Transverse colon (tissue), 4 donors: ENCODE results near the gene TSC22D3. TPM values are rescaled to one million over a fixed set of nuclear protein-coding genes. Genes with fewer than 3 reads are reported as not detected.
"Not testable (repeated sequence)": the region's sequence is repeated elsewhere in the genome, so short reads cannot be mapped to it uniquely, and the experiment has no call there.

Experiments used
- DNase-seq: peaks from one replicate; pipeline ENCODE4 v3.0.0-alpha.2; 2019
- H3K27ac ChIP-seq, 4 donors: fragments of 200-600 bp; sonication (generic); 2 replicates each; pipeline ENCODE4 v1.5.1; 2016 to 2018; ENCODE audit warnings: inconsistent platforms in 4 of 4
- H3K27me3 ChIP-seq: fragments of 200-600 bp; sonication (generic); 2 replicates; pipeline ENCODE4 v1.5.1; 2017; ENCODE audit warnings: inconsistent platforms
- H3K36me3 ChIP-seq, 4 donors: fragments of 200-600 bp; sonication (generic); 2 replicates each; pipeline ENCODE4 v1.5.1; 2017 to 2019; ENCODE audit warnings: inconsistent platforms in 4 of 4
- H3K4me1 ChIP-seq, 4 donors: fragments of 200-600 bp; sonication (generic); 2 replicates each; pipeline ENCODE4 v1.5.1; 2017 to 2020; ENCODE audit warnings: inconsistent platforms in 4 of 4
- H3K4me3 ChIP-seq, 4 donors: fragments of 200-600 bp; sonication (generic); 1 replicate in 1 of 4; 2 replicates in 3 of 4; pipeline versions ENCODE4 v1.5.1 to v1.6.1; 2017 to 2019; ENCODE audit warnings: inconsistent platforms in 4 of 4
- H3K9me3 ChIP-seq, 2 donors: fragments of 200-600 bp; sonication (generic); 2 replicates each; pipeline ENCODE4 v1.5.1; 2017 to 2019; ENCODE audit warnings: inconsistent platforms in 2 of 2
- CTCF ChIP-seq, 5 experiments: fragments of 200-600 bp in 3 of 5; fragments of 450-650 bp in 2 of 5; sonication (generic) in 3 of 5; IDR thresholded peaks; 1 replicate in 2 of 5; 2 replicates in 3 of 5; pipeline ENCODE4 v1.5.1; 2016 to 2017; ENCODE audit warnings: antibody characterized with exemption in 5 of 5, inconsistent platforms in 3 of 5, mild to moderate bottlenecking in 2 of 5, moderate library complexity in 1 of 5
- EP300 ChIP-seq: sonication (generic); formaldehyde crosslinking; IDR thresholded peaks from one replicate; pipeline ENCODE4 v1.6.1; 2017; ENCODE audit warnings: antibody characterized with exemption, low read depth
- POLR2A ChIP-seq: fragments of 450-650 bp; IDR thresholded peaks from one replicate; pipeline ENCODE4 v1.6.1; 2016; ENCODE audit warnings: antibody characterized with exemption, mild to moderate bottlenecking, moderate library complexity
- POLR2AphosphoS5 ChIP-seq, 3 donors: sonication (generic); formaldehyde crosslinking; IDR thresholded peaks; one replicate each; pipeline ENCODE4 v1.6.1; 2016; ENCODE audit warnings: antibody characterized with exemption in 3 of 3
- WGBS, 2 donors: methylation state at CpG; one replicate each; pipeline ENCODE4 v1.1.5; 2018; ENCODE audit warnings: low coverage in 1 of 2; 5-methylcytosine and 5-hydroxymethylcytosine counted together
- in situ Hi-C, 4 donors: fragments of 200-750 bp; cut with MboI; loops; one replicate each; pipeline versions ENCODE4 v1.15.0 to v1.15.1; 2017; ENCODE audit warnings: low sequenced_read_pairs in 3 of 4, low pct_ligation_motif_present in 1 of 4, low pct_unique_long_range_greater_than_20kb in 1 of 4
- intact Hi-C: fragments of 100-400 bp; cut with DNase I; formaldehyde crosslinking; loops from one replicate; pipeline ENCODE4 v1.15.1; 2023; ENCODE audit warnings: low total_unique reads
- total RNA-seq, 4 donors: library from RNA; depleted of rRNA; stranded (reverse); fragments of >200 nt; gene quantifications; one replicate each; pipeline ENCODE4 v1.1.0, GENCODE V29; 2016

TSC22D3 gene
- total RNA-seq, 4 donors from 2014 or later, result 146 to 349 (median 202) TPM

DNA sequence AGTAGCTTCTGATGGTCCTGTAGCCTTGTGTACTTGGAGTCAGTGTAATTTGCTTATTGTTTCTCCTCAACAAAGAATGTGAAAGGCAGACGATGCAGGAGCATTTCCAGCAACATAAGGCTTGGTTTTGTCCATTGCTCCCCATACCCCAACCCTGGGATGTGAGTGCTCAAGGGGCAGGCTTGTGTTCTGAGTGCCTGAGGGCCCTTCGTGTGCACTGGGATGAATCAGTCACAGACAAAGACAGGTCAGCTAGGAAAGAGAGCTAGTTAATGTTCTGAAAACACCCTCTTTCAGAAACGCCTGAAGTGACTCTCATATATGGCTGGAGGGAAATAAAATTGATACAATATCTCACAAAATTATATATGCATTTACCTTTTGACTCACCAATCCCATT, 88.1 kb downstream of the TSC22D3 start:
- H3K36me3 ChIP-seq, result no peaks in the 10 kb centered on the region
- 61 to 80% methylated on average over 1 to 3 of the region's 3 CpGs for WGBS, 2 donors
- H3K4me3 ChIP-seq, result no peak overlapping the region
- no peak for TF ChIP-seq EP300
- no peak for TF ChIP-seq CTCF (IDR thresholded peaks at IDR 0.05)
- no peak for TF ChIP-seq POLR2A
- no peak for TF ChIP-seq POLR2AphosphoS5 (IDR thresholded peaks at IDR 0.05)
- intact Hi-C loops, result no loop called here
- H3K4me1 ChIP-seq, result peaks cover 6 to 29% (median 7%) of the 10 kb centered on the region in 4 donors
- no peak overlapping the region for H3K27ac ChIP-seq
- no peaks in the 10 kb centered on the region for H3K27me3 ChIP-seq
- no peak for DNase-seq
- no peaks in the 10 kb centered on the region for H3K9me3 ChIP-seq
- in situ Hi-C loops, result no loop called here

DNA sequence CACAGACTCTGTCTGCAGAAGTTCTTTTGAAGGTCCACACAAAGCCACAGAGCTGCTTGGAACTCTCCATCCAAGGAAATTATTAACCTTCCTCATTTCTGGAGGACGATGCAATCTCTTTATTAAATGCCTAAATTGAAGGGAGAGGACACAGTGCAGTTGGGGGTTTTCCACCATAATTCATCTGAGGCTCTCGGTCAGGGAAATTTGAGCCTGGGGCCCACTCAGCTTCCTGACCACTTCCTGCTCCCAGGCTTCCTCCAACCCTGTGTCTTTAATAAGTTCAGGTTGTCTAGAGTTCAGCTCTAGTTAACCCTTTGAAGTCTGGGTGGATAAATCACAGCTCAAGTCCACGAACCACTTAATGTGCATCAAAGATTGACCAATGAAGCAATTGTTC, 88.8 kb downstream of the TSC22D3 start:
- Histone ChIP-seq H3K27me3 (no peaks in the 10 kb centered on the region), H3K4me3 (no peak overlapping the region), H3K4me1 (peaks cover 6 to 32% (median 7%) of the 10 kb centered on the region in 4 donors), H3K9me3 (no peaks in the 10 kb centered on the region), H3K27ac (no peak overlapping the region), H3K36me3 (no peaks in the 10 kb centered on the region)
- in situ Hi-C loops, result no loop called here
- no peak for DNase-seq
- 46% methylated on average over 3 of the region's 3 CpGs; no CpG with 5 or more reads in 1 of the 2 donors for WGBS, 2 donors
- TF ChIP-seq POLR2A (no peak), POLR2AphosphoS5 (IDR thresholded peaks at IDR 0.05) (no peak), CTCF (IDR thresholded peaks at IDR 0.05) (no peak), EP300 (no peak)
- intact Hi-C loops, result no loop called here

DNA sequence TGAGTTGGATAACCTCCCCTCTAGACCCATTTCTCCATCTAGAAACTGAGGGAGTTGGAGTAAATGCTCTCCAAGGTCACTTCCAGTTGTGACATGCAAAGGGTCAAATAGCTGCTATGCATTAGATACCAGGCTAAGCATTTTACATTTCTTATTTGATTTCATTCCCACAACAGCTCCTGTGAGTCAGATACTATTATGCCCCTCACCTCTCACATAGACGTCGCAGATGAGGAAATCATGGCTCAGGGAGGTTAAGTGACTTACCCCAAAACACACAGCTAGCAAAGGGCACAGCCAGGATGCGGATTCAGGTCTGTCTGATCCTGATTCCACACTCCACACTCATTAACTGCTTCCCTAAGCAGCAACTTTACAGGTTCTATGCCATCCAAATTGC, 89.6 kb downstream of the TSC22D3 start:
- Histone ChIP-seq H3K36me3 (no peaks in the 10 kb centered on the region), H3K27ac (peak overlapping the region in 2 of 4 donors; percentile 53 to 63), H3K4me1 (peaks cover 6 to 32% (median 7%) of the 10 kb centered on the region in 4 donors), H3K9me3 (no peaks in the 10 kb centered on the region), H3K4me3 (no peak overlapping the region), H3K27me3 (no peaks in the 10 kb centered on the region)
- intact Hi-C loops (no loop called here), in situ Hi-C loops (no loop called here)
- WGBS, 2 donors, result 71% methylated on average over 3 of the region's 3 CpGs; no CpG with 5 or more reads in 1 of the 2 donors
- no peak for DNase-seq
- TF ChIP-seq EP300, result no peak
- no peak for TF ChIP-seq POLR2A
- no peak for TF ChIP-seq POLR2AphosphoS5 (IDR thresholded peaks at IDR 0.05)
- no peak for TF ChIP-seq CTCF (IDR thresholded peaks at IDR 0.05)

DNA sequence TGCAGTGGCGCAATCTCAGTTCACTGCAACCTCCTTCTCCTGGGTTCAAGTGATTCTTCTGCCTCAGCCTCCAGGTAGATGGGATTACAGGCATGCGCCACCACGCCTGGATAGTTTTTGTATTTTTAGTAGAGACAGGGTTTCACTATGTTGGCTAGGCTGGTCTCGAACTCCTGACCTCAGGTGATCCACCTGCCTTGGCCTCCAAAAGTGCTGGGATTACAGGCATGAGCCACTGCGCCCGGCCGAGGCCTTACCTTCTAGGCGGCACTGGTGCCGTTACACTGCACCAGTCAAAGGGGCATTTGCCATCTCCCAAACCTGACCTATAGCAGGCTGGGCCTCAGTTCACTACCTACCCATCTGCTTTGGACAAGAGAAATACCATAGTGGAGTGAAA, 90.0 kb downstream of the TSC22D3 start:
- H3K36me3 ChIP-seq, intact Hi-C loops, H3K4me3 ChIP-seq, H3K9me3 ChIP-seq, H3K27me3 ChIP-seq, DNase-seq, in situ Hi-C loops: not testable (repeated sequence)
- Histone ChIP-seq H3K4me1 (peaks cover 6 to 32% (median 7%) of the 10 kb centered on the region in 4 donors), H3K27ac (peak overlapping the region; percentile 34 to 65 (median 58))
- 89% methylated on average over 9 of the region's 9 CpGs; no CpG with 5 or more reads in 1 of the 2 donors for WGBS, 2 donors

- TF ChIP-seq CTCF (IDR thresholded peaks at IDR 0.05) (no peak), POLR2AphosphoS5 (IDR thresholded peaks at IDR 0.05) (peak in 2 of 3 donors; percentile 31 to 32)
- in situ Hi-C loops (no loop called here), intact Hi-C loops (no loop called here)
- peak overlapping the region; percentile 34 to 65 (median 58) for H3K27ac ChIP-seq
- H3K4me3 ChIP-seq, result no peak overlapping the region
- DNase-seq, result peak; percentile 60
- 59% methylated on average over 5 of the region's 5 CpGs; no CpG with 5 or more reads in 1 of the 2 donors for WGBS, 2 donors
- H3K36me3 ChIP-seq, result no peaks in the 10 kb centered on the region
- peaks cover 6 to 32% (median 7%) of the 10 kb centered on the region in 4 donors for H3K4me1 ChIP-seq
- H3K27me3 ChIP-seq, result no peaks in the 10 kb centered on the region
- no peaks in the 10 kb centered on the region for H3K9me3 ChIP-seq
These were observed 90.6 kb downstream of the TSC22D3 start for GRCh38 chrX:107684956-107685385.
